ENCODE data around the gene LAMA2.

GRCh38 chr6:128860782-128861181 lies 22.2 kb upstream of the LAMA2 start:
- TF ChIP-seq CTCF (conservative IDR thresholded peaks at IDR 0.05 in 1 of 2, IDR thresholded peaks at IDR 0.05 in 1 of 2; ENCODE audit: low read depth in 1 of 2, low read length in 2 of 2), result no peak
- no peak for TF ChIP-seq EZH2 (IDR thresholded peaks at IDR 0.05; ENCODE audit: low read length, missing control alignments)

Data from fibroblast of lung (primary cell).